ENCODE data around the gene MAEL.

MAEL gene

GRCh38 chr1:166969074-166969677, 19.9 kb upstream of the MAEL start:
- no peak for DNase-seq (ENCODE audit: low read depth, low spot score)
- in situ Hi-C loops (cut with HindIII; ENCODE audit: low sequenced_read_pairs): no loop called here
- H3K4me3 ChIP-seq (ENCODE audit: low read depth, low read length): no peak overlapping the region
- no peak for TF ChIP-seq CTCF (IDR thresholded peaks at IDR 0.05; ENCODE audit: low read depth, low read length)

GRCh38 chr1:166971252-166971651, 17.8 kb upstream of the MAEL start:
- no peak for TF ChIP-seq CTCF (IDR thresholded peaks at IDR 0.05; ENCODE audit: low read depth, low read length)
- in situ Hi-C loops (cut with HindIII; ENCODE audit: low sequenced_read_pairs): no loop called here
- no peak for DNase-seq (ENCODE audit: low read depth, low spot score)
- H3K4me3 ChIP-seq (ENCODE audit: low read depth, low read length): no peak overlapping the region

GRCh38 chr1:166972193-166972592, 16.9 kb upstream of the MAEL start:
- DNase-seq (ENCODE audit: low read depth, low spot score): no peak
- H3K4me3 ChIP-seq (ENCODE audit: low read depth, low read length): no peak overlapping the region
- in situ Hi-C loops (cut with HindIII; ENCODE audit: low sequenced_read_pairs): no loop called here
- no peak for TF ChIP-seq CTCF (IDR thresholded peaks at IDR 0.05; ENCODE audit: low read depth, low read length)

GRCh38 chr1:166972826-166973225, 16.3 kb upstream of the MAEL start:
- no peak for TF ChIP-seq CTCF (IDR thresholded peaks at IDR 0.05; ENCODE audit: low read depth, low read length)
- in situ Hi-C loops (cut with HindIII; ENCODE audit: low sequenced_read_pairs): no loop called here
- DNase-seq (ENCODE audit: low read depth, low spot score): no peak

GRCh38 chr1:166974647-166975345, 14.3 kb upstream of the MAEL start:
- no peak for TF ChIP-seq CTCF (IDR thresholded peaks at IDR 0.05; ENCODE audit: low read depth, low read length)
- in situ Hi-C loops (cut with HindIII; ENCODE audit: low sequenced_read_pairs): no loop called here
- no peak for DNase-seq (ENCODE audit: low read depth, low spot score)
- peak overlapping the region; percentile 51 for H3K4me3 ChIP-seq (ENCODE audit: low read depth, low read length)

More at GRCh38 chr1:166972826-166973225, 16.3 kb upstream of the MAEL start:
- no peak overlapping the region for H3K4me3 ChIP-seq (ENCODE audit: low read depth, low read length)

- peak within 1 kb of the TSS; percentile 51 for H3K4me3 ChIP-seq (ENCODE audit: low read depth, low read length)
Observed at GRCh38 chr1:166975361-166976129, 13.5 kb upstream of the MAEL start, which contains the start of gene ILDR2. ILDR2 (minus strand) TSS chr1:166975540; CDS start chr1:166975268, 272 bp downstream.

More at GRCh38 chr1:166975361-166976129, 13.5 kb upstream of the MAEL start, which contains the start of gene ILDR2:
- in situ Hi-C loops (cut with HindIII; ENCODE audit: low sequenced_read_pairs): no loop called here
- TF ChIP-seq CTCF (IDR thresholded peaks at IDR 0.05; ENCODE audit: low read depth, low read length): no peak
- peak; percentile 59 for DNase-seq (ENCODE audit: low read depth, low spot score)
